ENCODE data around the gene RACGAP1.

RACGAP1 gene

DNA sequence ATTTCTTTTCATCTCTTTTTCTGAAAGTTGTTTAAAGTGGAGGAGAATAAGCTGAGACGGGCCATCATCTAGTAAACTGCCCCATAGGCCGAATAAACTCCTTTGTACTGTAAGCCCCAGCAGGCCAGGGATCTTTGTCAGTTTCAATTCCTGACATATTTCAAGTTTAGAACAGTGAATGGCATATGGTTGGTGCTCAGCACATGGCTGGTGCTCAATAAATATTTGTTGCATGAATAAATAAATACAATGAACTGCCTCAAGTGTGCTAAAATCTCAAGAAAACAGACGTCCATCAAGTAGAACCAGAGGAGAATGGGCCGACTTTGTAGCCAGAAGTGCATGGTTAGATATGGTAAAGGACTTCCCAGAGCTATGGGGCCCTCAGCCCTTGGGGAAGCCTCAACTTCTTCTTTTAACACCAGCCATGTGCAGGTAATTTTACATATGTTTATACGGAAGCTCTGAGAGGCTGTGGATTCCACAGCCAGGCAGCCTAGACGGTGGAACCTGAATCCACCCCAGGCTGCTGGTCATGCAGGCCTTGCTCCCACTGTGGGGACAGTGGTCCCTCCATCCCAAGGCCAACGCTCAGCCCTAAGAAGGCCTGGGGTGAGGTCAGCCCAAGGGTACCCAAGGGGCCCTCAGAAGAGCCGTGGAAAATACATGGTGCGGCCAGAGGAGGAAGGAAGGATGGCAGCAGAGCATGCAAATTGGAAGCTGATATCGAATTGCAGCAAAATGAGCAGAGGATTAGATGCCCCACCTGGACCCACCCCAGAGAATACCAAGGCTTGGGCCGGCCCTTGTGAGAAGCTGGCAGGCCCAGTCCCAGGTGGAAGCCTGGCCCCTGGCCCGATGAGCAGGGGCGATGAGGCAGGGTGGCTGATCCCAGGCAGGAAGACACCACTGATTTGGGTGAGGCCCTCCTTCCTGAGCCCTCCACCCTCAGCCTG lies 83.5 kb downstream of the RACGAP1 start:
- DNase-seq (ENCODE audit: low spot score), result no peak

DNA sequence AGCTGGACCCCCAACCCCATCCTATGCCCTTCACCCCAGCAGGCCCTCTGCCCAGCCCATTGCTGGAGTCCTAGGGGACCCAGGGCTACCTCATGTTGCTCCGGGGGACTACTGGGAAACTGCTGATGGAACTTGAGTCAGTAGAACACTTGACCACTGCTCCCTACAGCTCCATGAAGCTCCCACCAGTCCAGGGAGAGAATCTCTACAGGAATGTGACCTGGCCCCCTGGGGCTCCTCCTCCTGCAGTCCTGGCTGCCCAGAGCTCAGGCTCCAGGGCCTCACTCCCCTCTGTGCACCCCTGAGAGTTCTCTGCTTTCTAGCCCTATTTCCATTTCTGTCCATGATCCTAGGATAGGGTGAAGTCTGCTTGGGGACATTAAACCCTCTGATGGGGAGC lies 85.6 kb downstream of the RACGAP1 start:
- no peak for DNase-seq (ENCODE audit: low spot score)

GRCh38 chr12:49939307-49939706 lies 86.0 kb downstream of the RACGAP1 start:
- DNase-seq (ENCODE audit: low spot score), result no peak
